Keratinocyte (primary cell): ENCODE results near the gene CCDC85B. TPM values are rescaled to one million over a fixed set of nuclear protein-coding genes. Genes with fewer than 3 reads are reported as not detected.

Experiments
- DNase-seq: peaks from one replicate; pipeline ENCODE4 v3.0.0-alpha.2; 2011; ENCODE audit warnings: low read depth, missing footprints, low spot score
- FAIRE-seq: peaks from 2 replicates; lab custom pipeline; 2011; peaks lifted over from hg19 to GRCh38; lab: Jason Lieb, UNC
- H2AFZ ChIP-seq: 2 replicates; pipeline ENCODE4 v1.6.0; 2012; ENCODE audit warnings: low read length, control low read depth, inconsistent platforms; ENCODE audit not compliant: control insufficient read depth
- H3K27ac ChIP-seq: 2 replicates; pipeline ENCODE4 v1.5.1; 2011; ENCODE audit warnings: low read length; ENCODE audit not compliant: control insufficient read depth, insufficient read depth
- H3K27me3 ChIP-seq: 3 replicates; pipeline ENCODE4 v1.6.0; 2011; ENCODE audit warnings: low read length; ENCODE audit not compliant: control insufficient read depth, insufficient read depth; ENCODE audit errors: extremely low read depth
- H3K36me3 ChIP-seq, 2 experiments: 2 replicates in 1 of 2; 3 replicates in 1 of 2; pipeline ENCODE4 v1.5.1; 2011; ENCODE audit warnings: low read length in 2 of 2, mild to moderate bottlenecking in 1 of 2; ENCODE audit not compliant: control insufficient read depth in 2 of 2, insufficient read depth in 2 of 2; ENCODE audit errors: extremely low read depth in 1 of 2
- H3K4me1 ChIP-seq: 3 replicates; pipeline ENCODE4 v1.5.1; 2011; ENCODE audit warnings: low read length; ENCODE audit not compliant: control insufficient read depth, insufficient read depth; ENCODE audit errors: extremely low read depth
- H3K4me2 ChIP-seq: 3 replicates; pipeline ENCODE4 v1.6.0; 2011; ENCODE audit warnings: low read depth, low read length; ENCODE audit not compliant: control insufficient read depth, insufficient read depth; ENCODE audit errors: extremely low read depth
- H3K4me3 ChIP-seq, 3 experiments: fragments of 200-600 bp in 1 of 3; sonication (generic) in 1 of 3; 2 replicates in 2 of 3; 3 replicates in 1 of 3; pipeline ENCODE4 v1.5.1; 2011 to 2016; ENCODE audit warnings: low read length in 3 of 3, mild to moderate bottlenecking in 3 of 3, control low read depth in 2 of 3, inconsistent platforms in 1 of 3, low read depth in 1 of 3, mixed read lengths in 1 of 3, mixed run types in 1 of 3, moderate library complexity in 1 of 3; ENCODE audit not compliant: control insufficient read depth in 2 of 3, insufficient read depth in 2 of 3; ENCODE audit errors: extremely low read depth in 1 of 3
- H3K79me2 ChIP-seq: 2 replicates; pipeline ENCODE4 v1.6.0; 2012; ENCODE audit warnings: low read length; ENCODE audit not compliant: control insufficient read depth, insufficient read depth
- H3K9ac ChIP-seq: 3 replicates; pipeline ENCODE4 v1.6.0; 2011; ENCODE audit warnings: low read length; ENCODE audit not compliant: control insufficient read depth, insufficient read depth; ENCODE audit errors: extremely low read depth
- H3K9me1 ChIP-seq: 3 replicates; pipeline ENCODE4 v1.6.0; 2011; ENCODE audit warnings: low read length; ENCODE audit not compliant: control insufficient read depth, insufficient read depth; ENCODE audit errors: extremely low read depth
- H3K9me3 ChIP-seq: 2 replicates; pipeline ENCODE4 v1.5.1; 2012; ENCODE audit warnings: low read depth, low read length; ENCODE audit not compliant: control insufficient read depth
- H4K20me1 ChIP-seq: 3 replicates; pipeline ENCODE4 v1.6.0; 2011; ENCODE audit warnings: low read length; ENCODE audit not compliant: control insufficient read depth, insufficient read depth; ENCODE audit errors: extremely low read depth
- CTCF ChIP-seq, 3 experiments: IDR thresholded peaks in 1 of 3; conservative IDR thresholded peaks in 1 of 3; optimal IDR thresholded peaks in 1 of 3; 2 replicates in 2 of 3; 3 replicates in 1 of 3; pipeline versions ENCODE3 to v1.5.1; 2011; ENCODE audit warnings: low read length in 3 of 3, mild to moderate bottlenecking in 3 of 3, moderate library complexity in 2 of 3, control low read depth in 1 of 3, inconsistent platforms in 1 of 3; ENCODE audit not compliant: insufficient read depth in 2 of 3; ENCODE audit errors: extremely low read depth in 1 of 3
- EZH2 ChIP-seq: IDR thresholded peaks from one replicate; pipeline ENCODE4 v1.6.1; 2012; ENCODE audit warnings: inconsistent platforms, mild to moderate bottlenecking, low read length, moderate library complexity
- dilution Hi-C: fragments of 300-500 bp; cut with MboI; formaldehyde crosslinking; loops from one replicate; pipeline ENCODE4 v1.7.0; 2020; ENCODE audit warnings: low sequenced_read_pairs; ENCODE audit not compliant: extremely low pct_ligation_motif_present
- polyA plus RNA-seq, 5 experiments: library from polyadenylated mRNA; depleted of rRNA in 3 of 5; stranded (reverse) in 3 of 5; stranded (forward) in 1 of 5; unstranded in 1 of 5; fragments of >200 nt; gene quantifications; 1 replicate in 1 of 5; 2 replicates in 3 of 5; 3 replicates in 1 of 5; pipeline versions ENCODE4 v1.2.1 to v1.2.3, GENCODE V29; 2011 to 2012; ENCODE audit warnings: missing spikeins in 2 of 5, low read depth in 1 of 5, low replicate concordance in 1 of 5

CCDC85B gene
- polyA plus RNA-seq, 1 donor (not counting 4 experiments of a cell fraction or from before 2014, with no cell fraction given) = 4.1 TPM

GRCh38 chr11:65912845-65913244, 22.4 kb downstream of the CCDC85B start:
- FAIRE-seq = peak; percentile 9
- peaks cover 21% of the 10 kb centered on the region for H3K79me2 ChIP-seq
- H2AFZ ChIP-seq = no peak overlapping the region

GRCh38 chr11:65915101-65915820, 24.8 kb downstream of the CCDC85B start:
- no peak overlapping the region for H2AFZ ChIP-seq
- peak overlapping the region; percentile 73 for H3K4me2 ChIP-seq
- peak overlapping the region; percentile 91 for H3K9ac ChIP-seq
- H3K79me2 ChIP-seq = peaks cover 37% of the 10 kb centered on the region
- dilution Hi-C loops = no loop called here
- H3K27me3 ChIP-seq = no peaks in the 10 kb centered on the region
- peak; percentile 84 for FAIRE-seq
- no peaks in the 10 kb centered on the region for H3K9me3 ChIP-seq
- peak overlapping the region; percentile 95 for H3K27ac ChIP-seq
- H3K9me1 ChIP-seq = no peaks in the 10 kb centered on the region
- peaks cover 0 to under 1% of the 10 kb centered on the region in 2 experiments for H3K36me3 ChIP-seq
- H4K20me1 ChIP-seq = no peaks in the 10 kb centered on the region
- no peak for TF ChIP-seq EZH2
- no peak for TF ChIP-seq CTCF (optimal IDR thresholded peaks at IDR 0.05 in 1 of 3, IDR thresholded peaks at IDR 0.05 in 1 of 3, conservative IDR thresholded peaks at IDR 0.05 in 1 of 3; ENCODE audit: extremely low read depth in 1 of 3, insufficient read depth in 2 of 3, low read length in 3 of 3)
- H3K4me1 ChIP-seq = peaks cover 72% of the 10 kb centered on the region
- DNase-seq = no peak
- H3K4me3 ChIP-seq = peak overlapping the region in 1 of 3 experiments; percentile 34

More at GRCh38 chr11:65912845-65913244, 22.4 kb downstream of the CCDC85B start:
- Histone ChIP-seq H3K4me2 (peak overlapping the region; percentile 71), H3K4me1 (peaks cover 69% of the 10 kb centered on the region), H3K36me3 (no peaks in the 10 kb centered on the region), H3K9me1 (no peaks in the 10 kb centered on the region), H3K27me3 (no peaks in the 10 kb centered on the region), H3K9ac (peak overlapping the region; percentile 86), H3K27ac (peak overlapping the region; percentile 95), H3K9me3 (no peaks in the 10 kb centered on the region), H4K20me1 (no peaks in the 10 kb centered on the region), H3K4me3 (peak overlapping the region in 2 of 3 experiments; percentile 18 to 35)
- TF ChIP-seq EZH2 (no peak), CTCF (optimal IDR thresholded peaks at IDR 0.05 in 1 of 3, IDR thresholded peaks at IDR 0.05 in 1 of 3, conservative IDR thresholded peaks at IDR 0.05 in 1 of 3; ENCODE audit: extremely low read depth in 1 of 3, insufficient read depth in 2 of 3, low read length in 3 of 3) (no peak)
- no peak for DNase-seq
- dilution Hi-C loops = no loop called here
